IMR-90 (cell line): Measurements from ENCODE around the gene PEX7. TPM values are rescaled to one million over a fixed set of nuclear protein-coding genes. Genes with fewer than 3 reads are reported as not detected.

Source experiments
- ATAC-seq: fragments of 200-7000 bp; cut with Tn5 transposase; 2 replicates; pipeline ENCODE4 v1.9.1; 2020; ENCODE audit warnings: low read depth, mild to moderate bottlenecking, moderate library complexity
- BruUV-seq: library from RNA; stranded (reverse); fragments of 400-500 nt; replicated peaks from 2 replicates; lab custom pipeline; 2021; lab: Mats Ljungman, UMichigan
- CTCF ChIA-PET: fragments of 300-600 bp; formaldehyde crosslinking; extraction: SDS; loops from one replicate; lab custom pipeline; 2021; ENCODE audit warnings: antibody characterized with exemption; lab: Yijun Ruan, JAX
- POLR2A ChIA-PET: fragments of 300-600 bp; sonication (Branson Sonifier 250); formaldehyde crosslinking; loops from one replicate; lab custom pipeline; 2022; ENCODE audit warnings: antibody characterized with exemption; ENCODE audit not compliant: unreplicated experiment; lab: Charles Lee
- DNase-seq: peaks from one replicate; pipeline ENCODE4 v3.0.0; 2013
- H2AFZ ChIP-seq: replicated peaks from 2 replicates; pipeline ENCODE3; 2013; ENCODE audit warnings: low read length, mild to moderate bottlenecking; ENCODE audit not compliant: poor library complexity
- H2AK5ac ChIP-seq: 2 replicates; pipeline ENCODE4 v1.6.1; 2013; ENCODE audit warnings: low read depth, low read length, inconsistent platforms
- H2AK9ac ChIP-seq: replicated peaks from 2 replicates; pipeline ENCODE3; 2013; ENCODE audit warnings: mild to moderate bottlenecking, low read depth, low read length, moderate library complexity; ENCODE audit not compliant: poor library complexity
- H2BK120ac ChIP-seq: 2 replicates; pipeline ENCODE4 v1.6.1; 2013; ENCODE audit warnings: low read depth, low read length, inconsistent platforms
- H2BK15ac ChIP-seq: 3 replicates; pipeline ENCODE4 v1.6.1; 2013; ENCODE audit warnings: low read depth, low read length, inconsistent platforms
- H2BK20ac ChIP-seq: 2 replicates; pipeline ENCODE4 v1.6.1; 2013; ENCODE audit warnings: low read depth, mild to moderate bottlenecking, inconsistent platforms, low read length, moderate library complexity
- H2BK5ac ChIP-seq: 2 replicates; pipeline ENCODE4 v1.6.1; 2013; ENCODE audit warnings: mild to moderate bottlenecking, low read depth, low read length, inconsistent platforms; ENCODE audit not compliant: poor library complexity, severe bottlenecking
- H3K14ac ChIP-seq: replicated peaks from 2 replicates; pipeline ENCODE4 v1.6.1; 2013; ENCODE audit warnings: low read depth, low read length, inconsistent platforms
- H3K18ac ChIP-seq: 2 replicates; pipeline ENCODE4 v1.6.1; 2013; ENCODE audit warnings: low read depth, low read length, control low read depth
- H3K23ac ChIP-seq: 2 replicates; pipeline ENCODE4 v1.6.1; 2013; ENCODE audit warnings: low read depth, low read length, inconsistent platforms
- H3K27ac ChIP-seq: 2 replicates; pipeline ENCODE4 v1.5.1; 2013; ENCODE audit warnings: mild to moderate bottlenecking, control low read depth, low read length; ENCODE audit not compliant: insufficient read depth
- H3K27me3 ChIP-seq: 2 replicates; pipeline ENCODE4 v1.6.1; 2013; ENCODE audit warnings: low read length; ENCODE audit not compliant: control insufficient read depth, insufficient read depth
- H3K36me3 ChIP-seq: 2 replicates; pipeline ENCODE4 v1.6.1; 2013; ENCODE audit warnings: low read length, mixed read lengths; ENCODE audit not compliant: control insufficient read depth, insufficient read depth
- H3K4ac ChIP-seq: 2 replicates; pipeline ENCODE4 v1.6.1; 2013; ENCODE audit warnings: low read depth, low read length, inconsistent platforms
- H3K4me1 ChIP-seq: 2 replicates; pipeline ENCODE4 v1.6.1; 2013; ENCODE audit warnings: low read length, mixed read lengths; ENCODE audit not compliant: control insufficient read depth, insufficient read depth
- H3K4me2 ChIP-seq: 2 replicates; pipeline ENCODE4 v1.6.1; 2013; ENCODE audit warnings: low read depth, mild to moderate bottlenecking, control low read depth, low read length, moderate library complexity
- H3K4me3 ChIP-seq: 2 replicates; pipeline ENCODE4 v1.5.1; 2013; ENCODE audit warnings: low read depth, mild to moderate bottlenecking, control low read depth, low read length, moderate library complexity; ENCODE audit not compliant: insufficient read depth
- H3K56ac ChIP-seq: 2 replicates; pipeline ENCODE4 v1.6.1; 2013; ENCODE audit warnings: low read length, inconsistent platforms; ENCODE audit not compliant: insufficient read depth; ENCODE audit errors: extremely low read depth
- H3K79me1 ChIP-seq, 2 experiments: 2 replicates each; pipeline ENCODE4 v1.6.1; 2013; ENCODE audit warnings: low read length in 2 of 2, inconsistent platforms in 1 of 2, low read depth in 1 of 2
- H3K9ac ChIP-seq: 2 replicates; pipeline ENCODE4 v1.6.1; 2013; ENCODE audit warnings: low read depth, low read length, control low read depth
- H3K9me1 ChIP-seq: 2 replicates; pipeline ENCODE4 v1.6.1; 2013; ENCODE audit warnings: low read length, inconsistent platforms; ENCODE audit not compliant: insufficient read depth
- H3K9me3 ChIP-seq: 2 replicates; pipeline ENCODE4 v1.6.1; 2013; ENCODE audit warnings: low read length; ENCODE audit not compliant: control insufficient read depth, insufficient read depth
- H4K20me1 ChIP-seq: 2 replicates; pipeline ENCODE4 v1.6.1; 2013; ENCODE audit warnings: low read length, inconsistent platforms; ENCODE audit not compliant: insufficient read depth
- H4K5ac ChIP-seq: 2 replicates; pipeline ENCODE4 v1.6.1; 2013; ENCODE audit warnings: mild to moderate bottlenecking, low read depth, low read length, control low read depth
- H4K8ac ChIP-seq, 2 experiments: 2 replicates each; pipeline ENCODE4 v1.6.1; 2013; ENCODE audit warnings: low read depth in 2 of 2, low read length in 2 of 2, control low read depth in 1 of 2, inconsistent platforms in 1 of 2
- H4K91ac ChIP-seq: 2 replicates; pipeline ENCODE4 v1.6.1; 2013; ENCODE audit warnings: low read depth, low read length, inconsistent platforms; ENCODE audit not compliant: insufficient read depth
- CHD1 ChIP-seq: IDR thresholded peaks from 2 replicates; pipeline ENCODE4 v1.6.1; 2012; ENCODE audit warnings: low read depth, low read length, improper control_type of control experiment
- MXI1 ChIP-seq: IDR thresholded peaks from 2 replicates; pipeline ENCODE4 v1.6.1; 2012; ENCODE audit warnings: low read depth, mild to moderate bottlenecking, low read length, moderate library complexity, borderline replicate concordance
- NFE2L2 ChIP-seq: fragments of 150-350 bp; IDR thresholded peaks from 2 replicates; pipeline ENCODE4 v1.6.1; 2016; ENCODE audit warnings: low read depth, mild to moderate bottlenecking, low read length
- RFX5 ChIP-seq: IDR thresholded peaks from 2 replicates; pipeline ENCODE4 v1.8.0; 2012; ENCODE audit warnings: low read depth, mild to moderate bottlenecking, low read length, moderate library complexity
- WGBS, 2 experiments: methylation state at CpG; one replicate each; pipeline versions ENCODE4 v1.1.5 to v1.1.7; 2013; ENCODE audit warnings: missing lambda C conversion rate in 2 of 2; ENCODE audit not compliant: insufficient read length in 1 of 2; ENCODE audit errors: extremely low coverage in 2 of 2; 5-methylcytosine and 5-hydroxymethylcytosine counted together
- dilution Hi-C: fragments of 300-500 bp; cut with HindIII; formaldehyde crosslinking; loops from one replicate; pipeline ENCODE4 v1.14.3; 2018; ENCODE audit warnings: low sequenced_read_pairs; ENCODE audit not compliant: unreplicated experiment
- in situ Hi-C: fragments of 300-500 bp; cut with MboI; formaldehyde crosslinking; loops from 3 replicates; pipeline ENCODE4 v1.14.3; 2019; ENCODE audit warnings: low sequenced_read_pairs, inconsistent platforms, mixed read lengths
- intact Hi-C: fragments of 100-400 bp; cut with micrococcal nuclease; formaldehyde crosslinking; loops from 2 replicates; pipeline ENCODE4 v1.10.0; 2022
- polyA plus RNA-seq, 3 experiments: library from polyadenylated mRNA; depleted of rRNA; stranded (reverse); fragments of >200 nt; gene quantifications; 2 replicates each; pipeline ENCODE4 v1.2.3, GENCODE V29; 2012; ENCODE audit warnings: low replicate concordance in 1 of 3
- total RNA-seq: library from RNA; depleted of rRNA; stranded (reverse); fragments of >200 nt; gene quantifications from 2 replicates; pipeline ENCODE4 v1.2.3, GENCODE V29; 2012

The PEX7 gene
- total and polyA plus RNA-seq, 2 of the 4 experiments (the other 2 are of a cell fraction), result 5.4 to 7.0 TPM

DNA sequence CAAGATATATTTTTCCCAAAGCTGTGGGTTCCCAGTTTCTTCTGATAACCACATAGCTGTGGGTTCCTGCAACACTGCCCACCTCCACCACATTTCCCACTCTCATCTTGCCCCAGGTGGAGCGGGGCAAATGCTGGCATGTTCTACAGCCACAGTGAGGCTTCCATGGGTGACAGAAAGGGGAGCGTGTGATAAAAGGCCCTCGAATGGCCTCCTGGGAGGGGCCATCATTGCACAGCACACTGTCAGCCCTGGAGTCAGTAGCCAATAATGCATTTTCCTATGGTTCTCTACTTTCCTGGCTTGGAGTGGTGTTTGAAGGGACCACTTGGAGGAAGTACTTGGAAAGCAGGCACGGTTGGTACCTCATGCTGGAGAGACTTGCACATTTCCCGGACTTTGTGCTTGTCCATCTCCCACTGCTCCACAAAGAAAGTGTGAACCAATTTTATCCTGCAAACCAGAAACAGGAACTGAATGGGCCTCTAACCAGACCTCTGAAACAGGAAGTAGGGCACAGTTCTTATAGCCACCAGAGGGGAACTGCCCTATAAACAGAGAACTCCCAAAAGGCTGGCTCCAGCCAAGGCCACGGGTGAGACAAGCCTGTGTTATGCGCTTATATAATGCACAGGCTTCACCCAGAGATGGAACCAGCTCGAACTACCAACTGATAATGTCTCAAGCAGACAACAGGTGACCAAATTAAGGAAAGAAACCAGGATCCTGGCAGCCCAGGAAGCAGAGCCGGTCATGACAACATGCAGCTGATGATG, 38.7 kb upstream of the PEX7 start (continued):
- TF ChIP-seq CHD1 (no peak), NFE2L2 (no peak), MXI1 (no peak)

DNA sequence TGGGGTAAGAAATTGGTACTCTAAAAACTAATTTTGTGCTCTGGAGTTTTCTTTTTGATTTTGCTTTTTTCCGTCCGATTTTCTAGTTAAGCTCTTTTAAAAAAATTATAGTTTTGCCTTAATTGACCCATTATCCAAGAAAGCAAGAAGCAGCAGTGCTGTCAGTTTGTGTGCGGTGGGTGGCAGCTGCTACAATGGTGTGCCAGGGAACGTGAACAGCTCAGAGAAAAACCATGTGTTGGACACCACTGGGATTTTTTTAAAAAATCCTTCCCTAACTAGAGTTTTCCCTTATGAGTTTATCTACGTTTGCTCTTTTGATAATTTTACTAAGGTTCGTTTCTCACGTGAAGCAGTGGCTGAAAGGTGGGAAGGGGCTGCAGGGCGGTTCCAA, 38.1 kb upstream of the PEX7 start:
- H2BK15ac ChIP-seq, result peak overlapping the region; percentile 73; the same call in 1 of the 3 replicates
- no peak overlapping the region for H3K18ac ChIP-seq
- no peak overlapping the region for H2AK9ac ChIP-seq
- dilution Hi-C loops, result no loop called here
- in situ Hi-C loops, result loop anchor here (25.0 kb wide), 1 partner anchor 497 kb away; the partner anchor contains the start of gene BCLAF1
- no peak overlapping the region for H3K23ac ChIP-seq
- no peak for TF ChIP-seq MXI1
- no peak for TF ChIP-seq RFX5
- H3K27me3 ChIP-seq, result no peaks in the 10 kb centered on the region
- no peak overlapping the region for H3K9ac ChIP-seq
- no peaks in the 10 kb centered on the region for H3K9me3 ChIP-seq
- no peak overlapping the region for H3K56ac ChIP-seq
- no TSS peak for BruUV-seq
- H4K8ac ChIP-seq, result peak overlapping the region; percentile 38 to 40; a peak in 2 of 4 replicates
- no peak overlapping the region for H3K4me2 ChIP-seq
- no peak for DNase-seq
- CTCF ChIA-PET, result interaction anchor here (0.6 kb wide), 1 partner anchor 74 kb away, joined by 3 read pairs; no protein-coding TSS in a partner anchor
- no peak overlapping the region for H2BK5ac ChIP-seq
- peaks cover 25% of the 10 kb centered on the region for H3K4me1 ChIP-seq
- H3K9me1 ChIP-seq, result peaks cover 22% of the 10 kb centered on the region
- peak overlapping the region; percentile 34; the same call in 1 of the 2 replicates for H3K4ac ChIP-seq
- WGBS, 2 experiments, result no CpG with 5 or more reads among the region's 8 CpGs
- 0 out of 2 replicates have a peak overlapping the region, but pooled peaks have one; percentile 70 for H2AK5ac ChIP-seq
- ATAC-seq, result no peak
- H2BK120ac ChIP-seq, result 0 out of 2 replicates have a peak overlapping the region, but pooled peaks have one; percentile 37
- no peaks in the 10 kb centered on the region for H3K36me3 ChIP-seq
- no peak overlapping the region for H4K5ac ChIP-seq
- H3K27ac ChIP-seq, result no peak overlapping the region
- peaks cover 35 to 73% of the 10 kb centered on the region in 2 experiments for H3K79me1 ChIP-seq
- H2AFZ ChIP-seq, result no peak overlapping the region
- H4K91ac ChIP-seq, result peak overlapping the region; percentile 43; the same call in 1 of the 2 replicates
- POLR2A ChIA-PET, result interaction anchor here (0.7 kb wide), 1 partner anchor 17 kb away, joined by 3 read pairs; no protein-coding TSS in a partner anchor
- H4K20me1 ChIP-seq, result no peaks in the 10 kb centered on the region
- intact Hi-C loops, result no loop called here
- H3K14ac ChIP-seq, result no peak overlapping the region
- H3K4me3 ChIP-seq, result no peak overlapping the region
- peak overlapping the region; percentile 21; the same call in 1 of the 2 replicates for H2BK20ac ChIP-seq
